ENCODE measurements around the gene VEZF1.
"Not testable (repeated sequence)": the region's sequence is repeated elsewhere in the genome, so short reads cannot be mapped to it uniquely, and the experiment has no call there.

The VEZF1 gene

GRCh38 chr17:57971572-57971971, 16.5 kb downstream of the VEZF1 start:
- DNase-seq, result no peak

GRCh38 chr17:57970710-57971109, 17.3 kb downstream of the VEZF1 start:
- no peak for DNase-seq

DNA sequence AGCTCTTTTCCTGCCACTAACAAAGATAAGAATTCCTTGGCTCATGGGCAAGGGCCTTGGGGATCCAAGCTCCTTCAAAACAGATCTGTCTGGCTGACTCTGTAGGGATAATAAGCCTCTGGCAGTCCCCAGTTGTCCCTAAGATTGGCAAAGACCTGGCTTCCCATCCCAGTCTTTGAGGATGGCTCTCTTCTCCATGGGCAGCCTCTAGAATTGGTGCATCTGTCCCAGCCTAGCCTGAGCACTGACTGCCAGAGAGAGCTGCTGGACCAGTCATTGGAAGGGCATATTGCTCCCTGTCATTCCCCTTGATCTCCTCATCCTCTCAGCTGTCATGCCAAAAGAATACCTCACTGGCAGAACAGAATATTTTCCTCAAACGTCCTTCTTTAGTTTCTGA, 19.6 kb downstream of the VEZF1 start:
- no peak for DNase-seq

GRCh38 chr17:57966875-57967274, 21.2 kb downstream of the VEZF1 start:
- DNase-seq, result no peak

DNA sequence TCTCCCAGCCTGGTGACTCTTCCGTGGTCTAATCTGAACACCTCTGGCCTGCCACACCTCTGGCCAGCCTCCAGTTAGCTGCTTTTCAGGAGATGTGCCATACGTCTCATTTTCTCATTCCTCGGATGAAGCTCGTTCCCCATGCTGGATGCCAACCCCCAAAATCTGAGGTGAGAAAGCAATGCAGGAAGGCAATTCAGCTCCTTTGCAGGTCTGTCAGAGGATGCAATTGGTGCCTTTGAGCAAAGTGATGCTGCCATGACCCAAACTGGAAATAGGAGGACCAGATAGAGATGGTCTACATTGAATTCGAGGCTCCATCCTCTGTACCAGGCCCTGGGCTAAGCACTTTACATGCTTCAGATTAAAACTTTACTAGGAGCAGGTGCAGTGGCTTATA, 21.8 kb downstream of the VEZF1 start:
- DNase-seq, result no peak

DNA sequence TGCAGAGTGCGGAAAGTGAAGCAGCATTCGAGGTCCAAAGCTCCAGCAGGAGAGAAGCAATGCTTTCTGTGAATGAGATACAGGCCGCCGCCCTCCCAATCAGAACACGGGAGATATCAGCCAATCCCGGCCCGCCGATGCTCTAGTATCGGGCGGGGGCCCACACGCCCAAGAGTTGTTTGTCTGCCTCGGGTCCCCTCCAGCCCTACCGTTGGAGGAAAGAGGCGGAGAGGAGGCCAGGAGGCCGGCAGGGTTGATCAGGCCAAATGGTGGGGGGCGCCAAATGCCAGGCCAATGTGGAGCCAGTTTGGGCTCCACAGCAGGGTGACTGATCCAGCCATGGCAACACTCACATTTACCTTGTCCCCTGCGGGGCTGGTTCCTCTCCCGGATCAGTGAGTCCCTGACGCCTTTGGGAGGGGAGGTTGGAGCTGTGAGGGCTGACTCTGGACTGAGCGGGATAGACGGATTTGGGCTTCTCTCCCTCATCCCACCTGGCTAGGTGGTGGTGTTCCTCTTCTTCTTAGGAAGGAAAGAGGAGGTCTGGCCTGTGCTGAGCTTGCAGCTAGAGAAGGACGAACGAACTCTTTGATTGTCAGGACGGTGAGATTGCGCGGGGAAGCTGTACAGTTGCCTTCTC, 22.4 kb downstream of the VEZF1 start:
- DNase-seq, result no peak

GRCh38 chr17:57963149-57963511, 24.9 kb downstream of the VEZF1 start:
- no peak for DNase-seq

- no peak for DNase-seq
Measured at GRCh38 chr17:57962279-57963148, 25.5 kb downstream of the VEZF1 start.

DNA sequence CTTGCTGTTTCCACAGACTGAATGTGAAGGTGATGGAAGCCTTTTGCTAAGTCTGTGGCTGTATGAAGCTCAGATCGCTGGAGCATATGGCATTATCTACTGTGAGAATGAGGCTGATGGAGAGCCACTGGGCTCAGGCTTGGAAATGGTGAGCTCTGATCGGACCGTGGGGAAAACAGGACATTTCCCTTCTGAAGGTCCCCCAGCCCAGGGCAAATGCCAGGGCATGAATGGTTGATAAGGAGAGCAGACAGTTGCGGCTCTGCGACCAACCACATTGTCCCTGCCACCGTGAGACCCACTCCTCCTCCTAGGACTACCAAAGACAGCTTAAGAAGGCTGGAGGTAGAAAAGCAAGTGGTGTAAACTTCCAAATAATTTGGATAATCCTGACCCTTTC, 28.1 kb downstream of the VEZF1 start:
- DNase-seq, result no peak

DNA sequence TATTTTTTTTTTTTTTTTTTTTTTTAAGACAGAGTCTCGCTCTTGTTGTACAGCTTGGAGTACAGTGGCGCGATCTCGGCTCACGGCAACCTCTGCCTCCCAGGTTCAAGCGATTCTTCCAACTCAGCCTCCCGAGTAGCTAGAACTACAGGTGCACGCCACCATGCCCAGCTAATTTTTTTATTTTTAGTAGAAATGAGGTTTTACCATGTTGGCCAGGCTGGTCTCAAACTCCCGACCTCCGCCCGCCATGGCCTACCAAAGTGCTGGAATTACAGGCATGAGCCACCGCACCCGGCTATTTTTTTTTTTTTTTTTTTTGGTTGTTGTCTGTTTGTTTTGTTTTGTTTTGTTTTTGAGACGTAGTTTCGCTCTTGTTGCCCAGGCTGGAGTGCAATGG, 29.7 kb downstream of the VEZF1 start:
- not testable (repeated sequence) for DNase-seq

DNA sequence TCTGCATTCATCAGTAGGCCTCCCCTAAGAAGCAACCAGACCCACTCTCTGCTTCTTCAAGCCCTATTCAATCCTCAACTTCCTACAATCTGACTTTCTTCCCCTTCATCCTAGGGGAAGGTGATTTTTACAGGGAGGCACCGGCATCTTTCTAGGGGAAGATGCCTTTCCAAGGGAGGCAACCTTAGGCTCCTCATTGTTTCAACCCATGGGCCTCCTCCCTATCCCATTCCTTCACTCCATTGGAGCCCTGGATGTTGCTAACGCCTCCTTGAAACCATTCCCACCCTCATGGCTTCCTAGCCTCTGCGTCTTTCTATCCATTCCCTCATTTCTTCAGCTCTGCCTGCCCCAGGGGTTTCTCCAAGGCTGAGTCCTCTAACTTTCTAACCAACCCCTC, 30.2 kb downstream of the VEZF1 start:
- DNase-seq, result no peak

GRCh38 chr17:57957120-57957850, 30.8 kb downstream of the VEZF1 start:
- no peak for DNase-seq

- no peak for DNase-seq
Measured at GRCh38 chr17:57956291-57957119, 31.5 kb downstream of the VEZF1 start.

GRCh38 chr17:57955183-57955931, 32.7 kb downstream of the VEZF1 start, which contains the start of gene CUEDC1:
TSS of gene CUEDC1 (minus strand) at chr17:57955412. CDS start at chr17:57885564, 69,848 bp downstream.
- peak in 1 of 2 experiments; percentile 60 for DNase-seq

DNA sequence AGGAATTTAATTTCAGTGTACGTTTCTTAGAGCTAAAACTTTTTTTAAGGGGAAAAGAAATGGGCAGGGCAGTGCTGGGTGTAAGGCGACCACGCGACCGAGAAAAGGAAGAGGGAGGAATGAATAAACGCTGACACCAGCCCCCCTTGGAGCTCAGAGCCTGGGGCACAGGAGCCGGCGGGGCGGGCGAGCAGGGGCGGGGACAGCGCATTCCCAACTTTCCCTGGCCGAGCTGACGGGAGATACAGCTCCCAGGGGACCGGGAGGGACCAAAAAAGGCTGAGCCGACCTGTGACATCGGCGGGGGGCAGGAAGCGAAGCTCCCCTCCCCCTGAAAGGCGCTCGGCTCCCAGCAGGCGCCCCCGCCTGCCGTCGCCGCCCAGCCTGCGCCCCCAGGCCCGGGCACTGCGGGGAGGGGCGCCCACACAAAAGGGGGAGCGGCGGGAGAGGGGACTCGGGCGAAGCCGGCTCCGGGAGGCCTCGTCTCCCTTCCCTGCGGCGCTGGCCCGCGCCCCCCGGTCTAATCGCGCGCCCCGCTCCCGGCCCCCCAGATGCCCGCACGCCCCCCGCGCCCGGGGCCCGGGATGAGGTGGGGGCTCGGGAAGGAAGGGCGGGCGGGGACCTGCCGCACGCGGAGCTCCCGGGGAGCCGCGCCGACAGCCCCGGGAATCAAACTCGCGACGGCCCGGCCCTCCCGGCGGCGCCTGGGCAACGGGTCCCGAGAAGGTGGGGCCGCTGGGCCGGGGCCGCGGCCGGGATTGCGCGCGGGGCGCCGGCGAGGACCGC, 33.5 kb downstream of the VEZF1 start:
- peak in 1 of 2 experiments; percentile 28 for DNase-seq

DNA sequence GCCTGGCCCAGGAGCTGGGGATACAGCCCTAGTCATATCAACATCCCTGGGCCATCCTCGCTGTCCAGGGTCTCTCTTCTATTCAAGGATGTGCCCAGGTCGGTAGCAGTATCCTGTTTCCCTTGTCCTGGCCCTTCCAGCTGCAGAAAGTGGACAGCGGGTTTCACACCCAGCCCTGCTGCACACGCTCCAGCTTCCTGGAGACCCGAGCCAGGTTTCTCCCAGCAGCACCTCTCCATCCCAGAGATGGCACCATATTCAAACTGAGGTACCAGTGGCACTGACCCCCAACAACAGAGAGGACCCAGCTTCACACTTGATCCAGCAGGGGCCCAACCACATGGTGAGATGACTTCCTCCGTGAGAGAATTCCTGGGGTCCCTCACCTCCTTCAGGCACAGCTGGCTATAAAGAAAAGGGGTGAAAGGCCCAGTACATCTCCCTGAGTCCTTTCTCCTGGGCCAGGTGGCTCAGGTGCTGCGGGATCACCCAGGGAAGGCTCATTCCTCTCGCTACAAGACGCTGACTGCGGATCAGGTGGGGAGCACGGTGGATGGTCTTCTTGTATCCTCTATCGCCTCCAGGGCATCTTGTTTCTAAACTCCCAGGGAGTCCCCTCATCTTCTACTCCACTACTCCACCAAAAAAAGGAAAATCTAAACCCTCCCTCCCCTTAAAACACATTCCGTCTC, 34.2 kb downstream of the VEZF1 start:
- no peak for DNase-seq

DNA sequence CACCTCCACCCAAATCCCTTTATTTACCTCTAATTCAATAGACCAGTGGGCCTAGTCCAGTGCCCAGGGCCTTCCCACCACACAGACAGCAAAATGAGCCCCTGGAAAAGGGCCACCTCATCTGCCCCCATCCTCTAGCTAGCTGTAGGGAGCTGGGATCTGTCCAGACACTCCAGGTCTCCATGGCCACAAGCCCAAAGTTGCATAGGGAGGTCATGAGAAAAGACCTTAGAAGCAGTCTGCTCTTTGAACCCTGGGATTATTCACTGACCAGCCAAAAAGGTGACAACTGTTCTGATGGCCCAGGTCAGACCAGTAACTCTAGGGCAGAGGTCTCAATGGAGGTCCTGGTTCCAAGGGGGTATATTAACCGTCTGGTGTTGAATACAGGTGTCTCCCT, 34.8 kb downstream of the VEZF1 start:
- DNase-seq, result no peak

- no peak for DNase-seq
Measured at GRCh38 chr17:57949649-57950048, 38.4 kb downstream of the VEZF1 start.

DNA sequence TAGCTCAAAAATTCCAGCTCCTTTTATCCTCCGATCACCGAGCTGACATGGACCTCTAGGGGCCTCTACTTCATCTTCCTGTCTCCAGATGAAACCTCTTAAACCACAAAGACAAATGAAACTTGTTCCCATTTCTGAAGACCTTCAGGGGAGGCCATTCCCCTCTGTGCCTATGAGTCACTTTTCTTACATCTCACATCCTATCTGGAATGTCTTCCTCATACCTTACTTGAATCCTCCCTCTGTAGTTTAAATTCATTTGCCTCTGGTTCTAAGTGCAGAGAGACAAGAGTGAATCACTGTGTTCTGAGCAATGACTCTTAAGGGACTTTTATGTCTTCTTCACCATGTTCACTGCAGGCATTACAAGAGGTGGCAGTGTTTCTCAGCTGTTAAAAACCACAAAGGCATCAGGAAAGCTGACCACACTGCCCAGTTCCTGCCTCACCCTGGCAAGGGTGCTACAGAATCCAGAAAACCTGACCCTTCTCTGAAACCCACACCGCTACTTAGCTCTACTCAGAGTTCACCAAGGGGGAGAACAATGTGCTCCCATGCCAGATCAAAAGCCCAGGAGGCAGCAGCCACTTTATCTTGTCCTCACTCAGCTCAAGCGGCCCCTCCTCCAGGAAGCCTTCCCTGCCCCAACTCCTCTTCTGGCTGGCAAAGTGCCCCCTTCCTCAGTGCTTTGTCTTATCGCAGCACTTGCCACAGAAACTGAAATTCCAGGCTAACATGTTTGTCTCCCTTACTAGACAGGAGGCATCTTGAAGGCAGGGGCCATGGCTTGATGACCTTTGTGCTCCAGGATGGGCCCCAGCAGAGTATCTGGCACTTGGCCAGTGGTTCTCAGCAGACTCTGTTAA, 39.3 kb downstream of the VEZF1 start:
- DNase-seq, result no peak

DNA sequence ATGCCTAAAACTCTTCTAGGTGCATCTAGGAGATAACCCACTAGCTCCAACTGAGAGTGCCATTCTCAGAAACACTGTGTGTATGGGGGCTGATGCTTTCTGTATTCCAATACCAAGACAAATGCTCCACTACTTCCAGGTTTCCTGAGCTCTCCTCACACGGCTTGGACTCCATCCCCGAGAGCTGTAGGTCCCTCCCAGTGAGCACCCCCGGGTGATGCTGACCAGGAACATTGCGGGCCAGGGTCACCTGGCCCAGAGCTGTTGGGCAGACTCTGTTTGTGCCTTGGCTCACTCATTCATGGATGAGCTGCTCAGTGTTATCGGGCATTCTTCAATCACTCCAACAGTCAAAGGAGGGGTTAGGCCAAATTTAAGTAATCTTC, 39.9 kb downstream of the VEZF1 start:
- no peak for DNase-seq

All from NCI-H1930 (cell line).